Left forelimb (tissue), 1 donor: ENCODE measurements around the gene ZBTB7C.

Experiments
- DNase-seq: peaks from one replicate; pipeline ENCODE4 v3.0.0-alpha.2; 2018; ENCODE audit warnings: low spot score

The ZBTB7C gene

GRCh38 chr18:48166336-48166875 is 242.8 kb downstream of the ZBTB7C start:
- no peak for DNase-seq

- no peak for DNase-seq
These were observed 243.9 kb downstream of the ZBTB7C start for GRCh38 chr18:48165111-48165866.

GRCh38 chr18:48164701-48165100 is 244.5 kb downstream of the ZBTB7C start:
- DNase-seq = no peak

- DNase-seq = no peak
These were observed 245.1 kb downstream of the ZBTB7C start for GRCh38 chr18:48164116-48164515.

- DNase-seq = no peak
These were observed 245.5 kb downstream of the ZBTB7C start for GRCh38 chr18:48163738-48164115.

GRCh38 chr18:48162956-48163737 is 246.0 kb downstream of the ZBTB7C start:
- no peak for DNase-seq

- DNase-seq = no peak
These were observed 247.1 kb downstream of the ZBTB7C start for GRCh38 chr18:48161911-48162698.

GRCh38 chr18:48161191-48161910 is 247.8 kb downstream of the ZBTB7C start:
- DNase-seq = peak; percentile 90

- no peak for DNase-seq
These were observed 248.6 kb downstream of the ZBTB7C start for GRCh38 chr18:48160622-48161021.

GRCh38 chr18:48159816-48160215 is 249.4 kb downstream of the ZBTB7C start:
- DNase-seq = no peak

GRCh38 chr18:48158721-48159120 is 250.5 kb downstream of the ZBTB7C start:
- DNase-seq = no peak

- DNase-seq = no peak
These were observed 251.2 kb downstream of the ZBTB7C start for GRCh38 chr18:48157956-48158355.

GRCh38 chr18:48155856-48156255 is 253.3 kb downstream of the ZBTB7C start:
- no peak for DNase-seq

- no peak for DNase-seq
These were observed 254.4 kb downstream of the ZBTB7C start for GRCh38 chr18:48154828-48155227.

- no peak for DNase-seq
These were observed 255.3 kb downstream of the ZBTB7C start for GRCh38 chr18:48153613-48154481.

- DNase-seq = no peak
These were observed 256.6 kb downstream of the ZBTB7C start for GRCh38 chr18:48152549-48152948.

GRCh38 chr18:48151421-48152065 is 257.6 kb downstream of the ZBTB7C start:
- no peak for DNase-seq

GRCh38 chr18:48149020-48149685 is 260.0 kb downstream of the ZBTB7C start:
- DNase-seq = no peak

GRCh38 chr18:48142994-48143393 is 266.2 kb downstream of the ZBTB7C start:
- no peak for DNase-seq

GRCh38 chr18:48142353-48142752 is 266.8 kb downstream of the ZBTB7C start:
- no peak for DNase-seq
